ENCODE data around the gene APOD. TPM values are rescaled to one million over a fixed set of nuclear protein-coding genes. Genes with fewer than 3 reads are reported as not detected.
"Not testable (repeated sequence)": the region's sequence is repeated elsewhere in the genome, so short reads cannot be mapped to it uniquely, and the experiment has no call there.

The APOD gene
- total RNA-seq, 1 donor from 2014 or later = 2.9 TPM

GRCh38 chr3:195601382-195601781, 17.6 kb upstream of the APOD start:
- DNase-seq (ENCODE audit: low spot score) = no peak
- Mint-ChIP-seq H3K9me3 (ENCODE audit: low read depth) (peaks cover 1% of the 10 kb centered on the region), H3K27me3 (ENCODE audit: low read depth) (peaks cover 2% of the 10 kb centered on the region), H3K4me1 (ENCODE audit: low read depth) (peaks cover 6% of the 10 kb centered on the region), H3K27ac (ENCODE audit: unreplicated experiment) (no peak overlapping the region), H3K4me3 (ENCODE audit: unreplicated experiment) (no peak overlapping the region), H3K36me3 (ENCODE audit: low read depth) (peaks cover 2% of the 10 kb centered on the region)
- TF ChIP-seq CTCF (IDR thresholded peaks at IDR 0.05) = no peak

- not testable (repeated sequence) for H3K9me3 Mint-ChIP-seq (ENCODE audit: low read depth); H3K4me1 Mint-ChIP-seq (ENCODE audit: low read depth); H3K27ac Mint-ChIP-seq (ENCODE audit: unreplicated experiment); H3K27me3 Mint-ChIP-seq (ENCODE audit: low read depth); DNase-seq (ENCODE audit: low spot score); H3K4me3 Mint-ChIP-seq (ENCODE audit: unreplicated experiment); H3K36me3 Mint-ChIP-seq (ENCODE audit: low read depth)
Observed at GRCh38 chr3:195599926-195600325, 16.2 kb upstream of the APOD start.

- not testable (repeated sequence) for H3K4me1 Mint-ChIP-seq (ENCODE audit: low read depth); H3K36me3 Mint-ChIP-seq (ENCODE audit: low read depth); H3K4me3 Mint-ChIP-seq (ENCODE audit: unreplicated experiment); H3K27me3 Mint-ChIP-seq (ENCODE audit: low read depth); H3K27ac Mint-ChIP-seq (ENCODE audit: unreplicated experiment); H3K9me3 Mint-ChIP-seq (ENCODE audit: low read depth); DNase-seq (ENCODE audit: low spot score)
Observed at GRCh38 chr3:195599516-195599915, 15.8 kb upstream of the APOD start.

GRCh38 chr3:195597848-195598247, 14.1 kb upstream of the APOD start:
- peaks cover 2% of the 10 kb centered on the region for H3K27me3 Mint-ChIP-seq (ENCODE audit: low read depth)
- H3K36me3 Mint-ChIP-seq (ENCODE audit: low read depth) = no peaks in the 10 kb centered on the region
- H3K4me1 Mint-ChIP-seq (ENCODE audit: low read depth) = peaks cover 8% of the 10 kb centered on the region
- H3K4me3 Mint-ChIP-seq (ENCODE audit: unreplicated experiment) = no peak overlapping the region
- no peaks in the 10 kb centered on the region for H3K9me3 Mint-ChIP-seq (ENCODE audit: low read depth)
- TF ChIP-seq CTCF (IDR thresholded peaks at IDR 0.05) = no peak
- no peak overlapping the region for H3K27ac Mint-ChIP-seq (ENCODE audit: unreplicated experiment)
- DNase-seq (ENCODE audit: low spot score) = no peak

- Mint-ChIP-seq H3K9me3 (ENCODE audit: low read depth) (no peaks in the 10 kb centered on the region), H3K27me3 (ENCODE audit: low read depth) (peaks cover 2% of the 10 kb centered on the region), H3K36me3 (ENCODE audit: low read depth) (no peaks in the 10 kb centered on the region), H3K4me1 (ENCODE audit: low read depth) (peaks cover 8% of the 10 kb centered on the region), H3K4me3 (ENCODE audit: unreplicated experiment) (no peak overlapping the region), H3K27ac (ENCODE audit: unreplicated experiment) (no peak overlapping the region)
- DNase-seq (ENCODE audit: low spot score) = no peak
- no peak for TF ChIP-seq CTCF (IDR thresholded peaks at IDR 0.05)
Observed at GRCh38 chr3:195597229-195597628, 13.5 kb upstream of the APOD start.

GRCh38 chr3:195596765-195597171, 13.0 kb upstream of the APOD start:
- H3K4me1 Mint-ChIP-seq (ENCODE audit: low read depth) = peaks cover 8% of the 10 kb centered on the region
- H3K27ac Mint-ChIP-seq (ENCODE audit: unreplicated experiment) = no peak overlapping the region
- H3K27me3 Mint-ChIP-seq (ENCODE audit: low read depth) = peaks cover 5% of the 10 kb centered on the region
- no peak for DNase-seq (ENCODE audit: low spot score)
- no peaks in the 10 kb centered on the region for H3K9me3 Mint-ChIP-seq (ENCODE audit: low read depth)
- H3K36me3 Mint-ChIP-seq (ENCODE audit: low read depth) = no peaks in the 10 kb centered on the region
- no peak for TF ChIP-seq CTCF (IDR thresholded peaks at IDR 0.05)
- H3K4me3 Mint-ChIP-seq (ENCODE audit: unreplicated experiment) = no peak overlapping the region
